GM12801 (cell line): ENCODE measurements around the gene KRTAP10-3.

Experiments used
- CTCF ChIP-seq: IDR thresholded peaks from one replicate; pipeline ENCODE4 v1.5.1; 2011; ENCODE audit warnings: control low read depth; ENCODE audit not compliant: insufficient read length; ENCODE audit errors: extremely low read depth

The KRTAP10-3 gene

DNA sequence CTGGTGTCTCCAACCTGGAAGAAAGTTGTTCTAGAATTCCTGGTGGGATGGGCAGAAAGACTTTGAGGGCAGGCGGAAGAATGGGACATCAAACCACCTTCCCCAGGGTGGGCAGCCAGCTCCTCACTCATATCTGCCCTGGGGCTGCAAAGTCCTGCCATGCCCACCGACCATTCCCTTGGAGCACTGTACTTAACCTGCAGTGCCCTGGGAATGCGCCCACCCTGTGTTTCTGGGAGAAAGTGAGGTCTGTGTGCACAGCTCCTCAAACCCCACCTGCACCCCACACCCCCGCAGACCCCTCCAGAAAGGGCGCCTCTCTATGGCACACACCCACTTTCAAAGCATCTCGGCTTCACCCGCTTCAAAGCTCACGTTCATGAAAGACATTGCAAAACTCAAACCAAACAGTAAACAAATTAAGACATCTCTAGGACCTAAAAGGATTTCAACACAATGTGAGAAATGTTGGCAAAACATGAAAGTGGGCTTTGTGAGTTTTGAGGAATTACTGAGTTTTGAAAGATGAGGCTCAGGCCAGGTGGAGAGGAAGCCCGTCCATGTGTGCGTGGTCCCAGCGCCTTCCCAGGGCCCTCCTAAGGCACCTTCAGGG is 43.7 kb downstream of the KRTAP10-3 start:
- TF ChIP-seq CTCF: no peak

DNA sequence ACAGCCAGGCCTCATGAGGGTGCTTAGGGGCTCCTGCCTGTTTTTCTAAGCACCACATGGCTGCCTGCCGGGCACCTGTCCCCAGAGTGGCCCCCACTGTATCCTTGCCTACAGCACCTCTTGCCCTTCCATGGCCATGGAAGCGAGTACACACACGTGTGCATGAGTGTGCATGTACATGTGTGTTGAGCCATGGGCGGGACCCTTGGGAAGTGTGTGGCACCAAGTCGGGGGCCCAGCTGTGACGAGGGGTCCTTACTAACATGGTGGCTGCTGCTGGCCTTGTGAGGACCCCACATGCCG is 44.4 kb downstream of the KRTAP10-3 start:
- no peak for TF ChIP-seq CTCF

GRCh38 chr21:44513389-44514217 is 45.0 kb downstream of the KRTAP10-3 start:
- no peak for TF ChIP-seq CTCF

GRCh38 chr21:44512496-44513388 is 45.9 kb downstream of the KRTAP10-3 start:
- TF ChIP-seq CTCF: no peak

- TF ChIP-seq CTCF: no peak
Measured at GRCh38 chr21:44511938-44512275, 46.7 kb downstream of the KRTAP10-3 start.

DNA sequence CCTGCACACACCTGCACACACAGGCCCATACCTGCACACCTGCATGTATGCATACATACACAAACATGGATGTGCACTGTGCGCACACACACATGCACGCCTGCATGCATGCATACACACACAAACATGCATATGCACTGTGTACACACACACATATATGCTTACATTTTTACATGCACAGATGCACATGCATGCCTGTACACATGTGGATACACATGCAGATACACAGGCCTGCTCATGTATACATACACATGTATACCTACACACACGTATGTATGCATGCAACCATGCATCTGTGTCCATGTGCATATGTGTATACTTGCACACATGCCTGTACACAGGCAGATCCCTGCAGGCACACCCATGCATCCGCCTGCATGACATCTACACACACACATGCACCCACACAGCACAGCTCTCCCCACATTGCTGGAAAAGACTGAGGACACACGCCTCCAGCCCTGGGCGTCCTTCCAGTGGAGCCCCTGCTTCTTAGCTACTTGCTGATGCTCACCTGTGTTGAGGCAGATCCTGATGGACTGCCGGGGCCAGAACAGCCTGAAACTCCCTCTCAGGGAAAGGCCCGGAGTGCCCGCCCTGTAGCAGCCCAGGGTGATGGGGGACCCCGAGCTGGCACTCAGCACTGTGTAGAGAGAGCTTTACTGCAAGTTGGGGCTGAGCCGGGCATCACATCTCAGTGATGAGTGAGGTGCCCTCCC is 47.2 kb downstream of the KRTAP10-3 start:
- TF ChIP-seq CTCF: no peak
